HepG2 (cell line): ENCODE data around the gene RABGGTB. TPM values are rescaled to one million over a fixed set of nuclear protein-coding genes. Genes with fewer than 3 reads are reported as not detected.

Experiments
- GATAD1 ChIP-seq: IDR thresholded peaks from 2 replicates; pipeline ENCODE4 v1.6.1; 2016; ENCODE audit warnings: missing genetic modification reagents, missing compliant biosample characterization
- ISL2 ChIP-seq: sonication (generic); formaldehyde crosslinking; IDR thresholded peaks from 2 replicates; pipeline ENCODE4 v1.5.0; 2020; ENCODE audit warnings: missing genetic modification reagents
- MTA1 ChIP-seq: sonication (generic); formaldehyde crosslinking; IDR thresholded peaks from 2 replicates; pipeline ENCODE4 v1.4.0; 2020; ENCODE audit warnings: missing genetic modification reagents, mild to moderate bottlenecking, borderline replicate concordance
- PAXIP1 ChIP-seq: sonication (generic); formaldehyde crosslinking; conservative IDR thresholded peaks from 2 replicates; pipeline ENCODE4 v1.4.0; 2020; ENCODE audit warnings: mild to moderate bottlenecking, missing genetic modification reagents, moderate library complexity
- PHF5A ChIP-seq: IDR thresholded peaks from one replicate; pipeline ENCODE4 v1.6.1; 2018; ENCODE audit warnings: low read depth, missing genetic modification reagents; ENCODE audit not compliant: unreplicated experiment
- TFAP4 ChIP-seq: sonication (generic); IDR thresholded peaks from 2 replicates; pipeline ENCODE4 v1.6.1; 2016; ENCODE audit warnings: low read depth, borderline replicate concordance
- ZBTB43 ChIP-seq: sonication (generic); formaldehyde crosslinking; conservative IDR thresholded peaks from 2 replicates; pipeline ENCODE4 v1.4.0; 2020; ENCODE audit warnings: missing genetic modification reagents
- ZFY ChIP-seq: sonication (generic); formaldehyde crosslinking; IDR thresholded peaks from 2 replicates; pipeline ENCODE4 v1.4.0; 2020; ENCODE audit warnings: missing genetic modification reagents
- ZNF3 ChIP-seq: IDR thresholded peaks from 2 replicates; pipeline ENCODE4 v1.7.0; 2017; ENCODE audit warnings: inconsistent platforms
- ZNF430 ChIP-seq: sonication (generic); formaldehyde crosslinking; IDR thresholded peaks from 2 replicates; pipeline ENCODE4 v1.9.0; 2021; ENCODE audit warnings: mild to moderate bottlenecking, missing genetic modification reagents
- ZNF558 ChIP-seq: sonication (generic); formaldehyde crosslinking; IDR thresholded peaks from 2 replicates; pipeline ENCODE4 v1.9.0; 2022; ENCODE audit warnings: mild to moderate bottlenecking, missing genetic modification reagents, borderline replicate concordance
- ZNF746 ChIP-seq: sonication (generic); formaldehyde crosslinking; IDR thresholded peaks from 2 replicates; pipeline ENCODE4 v1.8.0; 2022; ENCODE audit warnings: mild to moderate bottlenecking, missing genetic modification reagents
- polyA plus RNA-seq, 8 experiments: library from polyadenylated mRNA; depleted of rRNA in 3 of 8; stranded (reverse) in 7 of 8; unstranded in 1 of 8; fragments of >200 nt; fragmentation: Illumina TruSeq in 4 of 8; extraction: Trizol in 4 of 8; gene quantifications; 2 replicates each; pipeline versions ENCODE4 v1.2.1 to v1.2.3, GENCODE V29; 2011 to 2016; ENCODE audit warnings: low read depth in 4 of 8, missing spikeins in 1 of 8, mixed read lengths in 1 of 8; ENCODE audit not compliant: insufficient read depth in 1 of 8
- total RNA-seq, 5 experiments: library from RNA; depleted of rRNA; stranded (reverse); fragments of >200 nt; fragmentation: Illumina TruSeq; extraction: Trizol; gene quantifications; 2 replicates each; pipeline ENCODE4 v1.2.3, GENCODE V29; 2016; ENCODE audit warnings: low read depth in 1 of 5
- TF ChIP-seq, protein P1 (sequence below): sonication (generic); formaldehyde crosslinking; IDR thresholded peaks from 2 replicates; pipeline ENCODE4 v1.4.0; 2020; ENCODE audit warnings: mild to moderate bottlenecking, low read depth, missing genetic modification reagents
- TF ChIP-seq, protein P2 (sequence below): sonication (generic); formaldehyde crosslinking; IDR thresholded peaks from 2 replicates; pipeline ENCODE4 v1.4.0; 2020; ENCODE audit warnings: missing genetic modification reagents, borderline replicate concordance

The RABGGTB gene
- total and polyA plus RNA-seq, 2 of the 13 experiments (the other 11 are each of a cell fraction or from before 2014, with no cell fraction given) = 185 to 290 TPM

- peak; percentile 39; the same call in 1 of the 2 replicates for TF ChIP-seq ISL2
- TF ChIP-seq ZNF746 (CRISPR knock-in tag) = no peak
- TF ChIP-seq MTA1 (CRISPR knock-in tag) = no peak
- TF ChIP-seq GATAD1 (CRISPR knock-in tag) = peak; percentile 88
- TF ChIP-seq, protein P1, sequence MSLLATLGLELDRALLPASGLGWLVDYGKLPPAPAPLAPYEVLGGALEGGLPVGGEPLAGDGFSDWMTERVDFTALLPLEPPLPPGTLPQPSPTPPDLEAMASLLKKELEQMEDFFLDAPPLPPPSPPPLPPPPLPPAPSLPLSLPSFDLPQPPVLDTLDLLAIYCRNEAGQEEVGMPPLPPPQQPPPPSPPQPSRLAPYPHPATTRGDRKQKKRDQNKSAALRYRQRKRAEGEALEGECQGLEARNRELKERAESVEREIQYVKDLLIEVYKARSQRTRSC (CRISPR knock-in tag) = no peak
- TF ChIP-seq, protein P2, sequence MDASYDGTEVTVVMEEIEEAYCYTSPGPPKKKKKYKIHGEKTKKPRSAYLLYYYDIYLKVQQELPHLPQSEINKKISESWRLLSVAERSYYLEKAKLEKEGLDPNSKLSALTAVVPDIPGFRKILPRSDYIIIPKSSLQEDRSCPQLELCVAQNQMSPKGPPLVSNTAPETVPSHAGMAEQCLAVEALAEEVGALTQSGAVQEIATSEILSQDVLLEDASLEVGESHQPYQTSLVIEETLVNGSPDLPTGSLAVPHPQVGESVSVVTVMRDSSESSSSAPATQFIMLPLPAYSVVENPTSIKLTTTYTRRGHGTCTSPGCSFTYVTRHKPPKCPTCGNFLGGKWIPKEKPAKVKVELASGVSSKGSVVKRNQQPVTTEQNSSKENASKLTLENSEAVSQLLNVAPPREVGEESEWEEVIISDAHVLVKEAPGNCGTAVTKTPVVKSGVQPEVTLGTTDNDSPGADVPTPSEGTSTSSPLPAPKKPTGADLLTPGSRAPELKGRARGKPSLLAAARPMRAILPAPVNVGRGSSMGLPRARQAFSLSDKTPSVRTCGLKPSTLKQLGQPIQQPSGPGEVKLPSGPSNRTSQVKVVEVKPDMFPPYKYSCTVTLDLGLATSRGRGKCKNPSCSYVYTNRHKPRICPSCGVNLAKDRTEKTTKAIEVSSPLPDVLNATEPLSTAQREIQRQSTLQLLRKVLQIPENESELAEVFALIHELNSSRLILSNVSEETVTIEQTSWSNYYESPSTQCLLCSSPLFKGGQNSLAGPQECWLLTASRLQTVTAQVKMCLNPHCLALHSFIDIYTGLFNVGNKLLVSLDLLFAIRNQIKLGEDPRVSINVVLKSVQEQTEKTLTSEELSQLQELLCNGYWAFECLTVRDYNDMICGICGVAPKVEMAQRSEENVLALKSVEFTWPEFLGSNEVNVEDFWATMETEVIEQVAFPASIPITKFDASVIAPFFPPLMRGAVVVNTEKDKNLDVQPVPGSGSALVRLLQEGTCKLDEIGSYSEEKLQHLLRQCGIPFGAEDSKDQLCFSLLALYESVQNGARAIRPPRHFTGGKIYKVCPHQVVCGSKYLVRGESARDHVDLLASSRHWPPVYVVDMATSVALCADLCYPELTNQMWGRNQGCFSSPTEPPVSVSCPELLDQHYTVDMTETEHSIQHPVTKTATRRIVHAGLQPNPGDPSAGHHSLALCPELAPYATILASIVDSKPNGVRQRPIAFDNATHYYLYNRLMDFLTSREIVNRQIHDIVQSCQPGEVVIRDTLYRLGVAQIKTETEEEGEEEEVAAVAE (CRISPR knock-in tag) = peak; percentile 87; the same call in 1 of the 2 replicates
- TF ChIP-seq ZNF558 (CRISPR knock-in tag) = no peak
- peak; percentile 58 for TF ChIP-seq PAXIP1 (CRISPR knock-in tag)
- TF ChIP-seq PHF5A (CRISPR knock-in tag) = no peak
- no peak; the same call in 1 of the 2 replicates for TF ChIP-seq ZBTB43
- TF ChIP-seq ZFY (CRISPR knock-in tag) = peak; percentile 93
- TF ChIP-seq TFAP4 = no peak
- no peak for TF ChIP-seq ZNF3 (CRISPR knock-in tag)
- peak; percentile 84; the same call in 1 of the 2 replicates for TF ChIP-seq ZNF430 (CRISPR knock-in tag)
These were observed at the start of gene RABGGTB (continued) for GRCh38 chr1:75785983-75786853.
